Measurements from ENCODE around the gene CHI3L1.
"Not testable (repeated sequence)": the region's sequence is repeated elsewhere in the genome, so short reads cannot be mapped to it uniquely, and the experiment has no call there.

Gene CHI3L1

GRCh38 chr1:203186446-203187303, at the start of gene CHI3L1:
CHI3L1 (minus strand) TSS chr1:203186704; CDS start chr1:203186623, 81 bp downstream.
- DNase-seq (ENCODE audit: low spot score) = peak; percentile 55

- DNase-seq (ENCODE audit: low spot score) = not testable (repeated sequence)
These were observed 48.4 kb upstream of the CHI3L1 start for GRCh38 chr1:203234901-203235300.

- no peak for DNase-seq (ENCODE audit: low spot score)
These were observed 43.1 kb upstream of the CHI3L1 start, which contains the start of gene CHIT1 for GRCh38 chr1:203229471-203230135. CHIT1 (minus strand) TSS chr1:203229673; CDS start chr1:203229636, 37 bp downstream.

GRCh38 chr1:203228670-203229069, 42.2 kb upstream of the CHI3L1 start:
- no peak for DNase-seq (ENCODE audit: low spot score)

GRCh38 chr1:203227371-203228083, 41.0 kb upstream of the CHI3L1 start:
- no peak for DNase-seq (ENCODE audit: low spot score)

- no peak for DNase-seq (ENCODE audit: low spot score)
These were observed 38.6 kb upstream of the CHI3L1 start for GRCh38 chr1:203225071-203225470.

- no peak for DNase-seq (ENCODE audit: low spot score)
These were observed 36.7 kb upstream of the CHI3L1 start for GRCh38 chr1:203223012-203223775.

- DNase-seq (ENCODE audit: low spot score) = no peak
These were observed 33.4 kb upstream of the CHI3L1 start for GRCh38 chr1:203219934-203220333.

- DNase-seq (ENCODE audit: low spot score) = no peak
These were observed 32.7 kb upstream of the CHI3L1 start for GRCh38 chr1:203219171-203219570.

GRCh38 chr1:203217668-203218067, 31.2 kb upstream of the CHI3L1 start:
- DNase-seq (ENCODE audit: low spot score) = no peak

GRCh38 chr1:203217139-203217655, 30.7 kb upstream of the CHI3L1 start:
- DNase-seq (ENCODE audit: low spot score) = no peak

- no peak for DNase-seq (ENCODE audit: low spot score)
These were observed 30.0 kb upstream of the CHI3L1 start for GRCh38 chr1:203216274-203217138.

- no peak for DNase-seq (ENCODE audit: low spot score)
These were observed 29.1 kb upstream of the CHI3L1 start for GRCh38 chr1:203215573-203215972.

- DNase-seq (ENCODE audit: low spot score) = no peak
These were observed 28.4 kb upstream of the CHI3L1 start for GRCh38 chr1:203214871-203215270.

- no peak for DNase-seq (ENCODE audit: low spot score)
These were observed 26.6 kb upstream of the CHI3L1 start for GRCh38 chr1:203213126-203213525.

GRCh38 chr1:203211812-203212211, 25.3 kb upstream of the CHI3L1 start:
- DNase-seq (ENCODE audit: low spot score) = no peak

GRCh38 chr1:203210988-203211387, 24.5 kb upstream of the CHI3L1 start:
- no peak for DNase-seq (ENCODE audit: low spot score)

- no peak for DNase-seq (ENCODE audit: low spot score)
These were observed 23.8 kb upstream of the CHI3L1 start for GRCh38 chr1:203210350-203210749.

GRCh38 chr1:203208181-203208580, 21.7 kb upstream of the CHI3L1 start:
- no peak for DNase-seq (ENCODE audit: low spot score)

- DNase-seq (ENCODE audit: low spot score) = no peak
These were observed 21.2 kb upstream of the CHI3L1 start for GRCh38 chr1:203207751-203208150.
